Fibroblast of skin of right biceps (primary cell): Measurements from ENCODE around the gene TRDN.
"Not testable (repeated sequence)": the region's sequence is repeated elsewhere in the genome, so short reads cannot be mapped to it uniquely, and the experiment has no call there.

Source experiments
- DNase-seq: peaks from one replicate; pipeline ENCODE4 v3.0.0-alpha.2; 2013

TRDN gene

DNA sequence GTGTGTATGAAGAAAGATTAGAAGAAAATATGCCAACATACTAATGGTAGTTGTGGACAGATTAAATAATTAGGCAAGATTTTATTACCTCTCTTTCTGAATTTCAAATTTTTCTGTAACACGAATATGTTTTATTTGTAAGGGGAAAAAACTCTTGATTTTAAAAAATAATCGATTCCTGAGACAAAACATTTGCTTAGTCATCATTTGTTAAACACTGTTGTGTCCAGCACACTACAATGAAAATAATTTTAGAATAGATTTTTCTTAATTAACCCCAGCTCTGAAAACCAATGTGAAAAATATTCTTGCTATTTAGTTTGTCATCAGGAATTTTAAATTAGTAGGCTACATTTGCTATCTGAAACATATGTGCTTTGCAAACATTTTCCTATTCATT lies 253.0 kb downstream of the TRDN start:
- no peak for DNase-seq

DNA sequence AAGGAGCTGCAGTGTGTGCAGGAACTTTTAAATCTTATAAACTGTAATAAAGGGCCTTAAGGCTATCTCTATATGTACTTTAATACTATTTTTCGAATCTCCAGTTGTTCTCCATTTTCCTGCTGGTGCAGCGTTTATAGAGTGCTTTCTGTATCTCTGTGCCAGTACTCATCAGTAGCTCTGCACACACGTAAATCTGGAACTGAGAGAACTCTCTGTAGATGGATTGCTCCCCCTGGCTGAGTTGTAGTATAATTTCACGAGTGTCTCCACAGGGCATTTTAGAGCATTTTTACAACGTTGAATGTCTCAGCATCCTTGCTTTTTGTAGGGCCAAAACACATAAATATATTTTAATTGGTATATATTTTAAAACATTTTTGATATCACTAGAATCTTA lies 256.5 kb downstream of the TRDN start:
- DNase-seq = peak; percentile 6

DNA sequence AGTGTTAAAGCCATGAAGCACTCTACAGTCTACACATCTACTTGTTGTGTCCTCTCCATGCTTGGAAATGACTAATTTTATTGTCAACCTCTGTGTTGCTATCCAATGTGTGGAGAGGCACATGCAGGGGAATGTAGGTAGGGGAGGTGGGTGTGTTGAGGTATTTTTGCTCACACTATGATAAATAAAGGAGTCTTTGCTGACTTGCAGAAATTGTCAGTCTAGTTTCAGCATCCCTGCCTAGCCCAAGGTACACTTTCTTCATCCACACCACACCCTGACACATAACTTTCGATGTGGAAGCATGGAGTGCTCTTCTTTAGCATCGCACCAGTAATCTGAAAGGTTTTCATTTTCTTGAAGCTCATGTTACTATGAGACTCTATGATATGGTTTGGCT lies 264.0 kb downstream of the TRDN start:
- DNase-seq = no peak

DNA sequence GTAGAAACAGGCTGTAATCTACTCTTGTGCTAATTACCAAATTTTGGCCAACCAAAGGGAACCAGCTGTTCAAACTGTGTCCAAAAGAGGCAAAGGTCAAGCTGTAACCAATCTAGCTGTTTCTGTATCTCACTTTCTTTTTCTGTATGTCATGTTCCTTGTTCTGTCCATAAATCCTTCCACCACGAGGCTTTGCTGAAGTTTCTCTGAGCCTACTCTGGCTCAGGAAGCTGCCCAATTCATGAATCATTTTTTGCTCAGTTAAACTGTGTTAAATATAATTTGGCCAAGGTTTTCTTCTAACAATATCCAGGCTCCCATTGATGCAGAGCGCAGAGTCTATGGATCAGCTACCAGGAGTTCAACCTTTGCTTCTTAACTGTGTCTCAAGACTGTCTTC lies 272.8 kb downstream of the TRDN start:
- DNase-seq = no peak

DNA sequence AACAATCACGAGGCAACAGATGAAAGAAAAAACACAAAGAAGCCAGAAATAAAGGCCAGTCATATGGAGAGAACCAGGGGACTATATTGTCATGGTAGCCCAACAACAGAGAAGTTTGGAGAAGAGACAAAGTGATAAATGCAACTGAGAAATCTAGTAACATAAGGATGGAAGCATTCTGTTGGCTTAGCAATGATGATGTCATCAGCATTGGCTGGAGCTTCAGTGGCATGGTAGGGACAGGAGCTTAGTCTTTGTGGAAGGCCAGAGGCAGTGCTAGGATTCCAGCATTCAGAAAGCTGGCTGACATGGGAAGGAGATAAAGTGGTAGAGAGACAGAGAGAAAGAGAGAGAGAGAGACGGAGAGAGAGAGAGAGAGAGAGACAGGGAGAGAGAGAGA lies 276.4 kb downstream of the TRDN start:
- no peak for DNase-seq

DNA sequence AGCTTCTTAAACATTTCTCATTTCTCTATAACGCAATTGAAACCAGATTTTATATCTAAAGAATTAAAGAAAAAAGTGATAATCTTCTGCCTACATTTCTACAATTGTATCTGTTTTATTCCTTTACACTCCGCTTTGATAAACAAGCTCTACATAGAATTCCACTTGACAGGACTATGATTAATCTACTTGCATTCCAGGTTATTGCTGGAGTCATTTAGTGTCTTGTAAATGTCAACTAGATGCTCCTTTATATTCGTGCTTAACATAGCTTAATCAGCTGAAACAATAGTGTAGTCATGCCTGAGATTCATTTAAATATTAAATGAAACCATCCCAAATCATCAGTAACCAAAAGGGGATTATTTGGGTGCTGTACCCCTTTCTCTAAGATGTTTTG lies 284.0 kb downstream of the TRDN start:
- DNase-seq = no peak

DNA sequence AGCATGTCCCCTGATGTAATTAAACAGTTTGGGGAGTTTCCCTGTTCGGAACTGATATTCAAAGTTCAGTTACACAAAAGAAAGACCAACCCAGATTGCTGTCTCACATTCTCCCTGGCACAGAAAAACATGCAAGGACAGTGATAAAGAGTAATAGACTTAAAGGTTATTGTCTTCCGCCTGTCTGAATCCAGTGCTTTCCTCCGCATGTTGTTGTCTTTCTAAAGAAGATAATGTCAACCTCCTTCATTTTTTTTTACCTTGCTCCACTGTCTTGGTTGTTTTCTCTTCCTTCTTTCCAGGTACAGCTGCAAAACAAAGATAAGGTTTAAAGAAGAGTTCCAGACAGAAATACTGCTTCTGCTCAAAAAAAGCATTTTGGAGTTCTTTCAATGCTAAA lies 284.5 kb downstream of the TRDN start:
- no peak for DNase-seq

DNA sequence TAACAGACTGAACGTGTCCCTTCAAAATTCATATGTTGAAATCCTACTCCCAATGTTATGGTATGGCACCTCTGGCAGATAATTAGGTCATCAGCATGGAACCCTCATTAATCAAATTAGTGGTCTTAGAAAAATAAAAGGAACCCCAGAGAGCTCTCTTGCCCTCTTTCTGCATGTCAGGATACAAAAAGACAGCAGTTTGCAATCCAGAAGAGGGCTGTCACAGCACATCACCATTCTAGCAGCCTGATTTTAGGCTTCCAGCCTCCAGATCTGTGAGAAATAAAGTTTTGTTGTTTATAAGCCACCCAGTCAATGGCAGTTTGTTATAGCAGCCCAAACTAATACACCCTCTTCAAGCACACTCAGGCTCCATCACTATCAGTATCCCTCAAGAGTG lies 292.9 kb downstream of the TRDN start:
- DNase-seq = no peak

DNA sequence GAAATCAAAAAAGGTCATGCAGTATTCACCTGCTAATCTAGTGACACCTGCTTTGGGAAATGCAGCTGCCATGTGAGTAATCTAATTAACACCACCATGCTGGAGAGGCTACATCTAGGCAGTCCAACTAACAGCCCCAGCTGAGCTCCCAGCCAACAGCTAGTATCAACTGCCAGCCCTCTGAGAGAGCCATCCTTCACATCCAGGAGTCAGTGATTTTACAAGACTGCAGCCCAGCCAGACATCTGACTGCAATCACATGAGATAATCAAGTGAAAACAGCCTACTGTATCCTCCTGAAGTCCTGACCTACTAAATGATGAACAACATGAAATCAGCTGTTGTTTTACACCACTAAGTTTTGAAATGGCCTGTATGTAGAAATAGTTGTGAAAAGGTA lies 298.4 kb downstream of the TRDN start:
- no peak for DNase-seq

DNA sequence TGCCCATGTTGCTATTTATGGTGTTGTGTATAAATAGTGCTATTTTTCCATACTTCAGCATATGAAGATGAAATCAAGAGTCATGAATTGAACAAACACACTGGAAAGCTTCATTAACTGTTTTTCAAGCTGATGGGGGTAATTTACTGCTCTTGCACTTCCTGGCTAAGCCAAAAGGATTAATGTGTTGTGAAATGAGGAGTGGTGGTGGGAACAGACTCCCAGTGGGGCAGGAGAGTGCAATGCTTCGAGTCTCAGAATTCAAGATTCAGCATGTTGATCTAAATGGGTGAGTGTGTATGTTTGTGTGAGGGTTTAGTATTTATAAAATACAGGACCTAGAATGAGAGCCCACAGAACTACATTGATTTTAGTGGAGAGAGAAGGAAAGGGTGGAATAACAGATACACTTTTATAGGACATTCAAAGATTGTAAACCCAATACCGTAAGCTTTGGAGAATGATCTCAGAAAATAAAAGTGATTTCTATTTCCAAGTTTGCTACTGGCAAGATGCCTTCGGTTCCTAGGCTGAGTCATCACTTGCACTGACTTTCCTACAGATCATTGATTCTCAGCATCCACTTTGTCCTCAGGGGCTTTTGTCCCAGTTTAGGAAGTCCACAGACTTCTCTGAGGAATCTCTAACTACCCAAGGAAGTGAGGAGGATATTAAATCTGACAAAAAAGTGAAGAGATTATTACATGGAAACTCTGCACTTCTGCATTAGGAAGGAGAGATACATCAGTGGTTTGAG lies 303.6 kb downstream of the TRDN start:
- DNase-seq = no peak

DNA sequence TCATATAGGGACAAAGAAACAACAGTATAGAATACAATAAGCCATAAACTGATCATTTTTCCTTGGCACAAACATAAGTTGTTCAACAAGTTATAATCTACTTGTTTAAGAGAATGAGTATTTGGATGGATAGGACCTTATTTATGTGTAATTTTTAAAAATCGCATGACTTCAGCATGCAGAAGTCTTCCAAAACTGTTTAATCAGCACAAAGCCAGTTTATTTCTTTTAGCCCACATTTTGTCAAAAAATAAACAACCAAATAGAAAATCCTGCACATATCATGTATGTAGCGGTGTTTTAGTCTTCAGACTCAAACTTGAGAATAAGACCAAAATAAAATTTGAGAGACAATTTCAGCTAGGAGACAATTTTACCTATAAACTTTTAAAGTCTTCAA lies 304.7 kb downstream of the TRDN start:
- no peak for DNase-seq

DNA sequence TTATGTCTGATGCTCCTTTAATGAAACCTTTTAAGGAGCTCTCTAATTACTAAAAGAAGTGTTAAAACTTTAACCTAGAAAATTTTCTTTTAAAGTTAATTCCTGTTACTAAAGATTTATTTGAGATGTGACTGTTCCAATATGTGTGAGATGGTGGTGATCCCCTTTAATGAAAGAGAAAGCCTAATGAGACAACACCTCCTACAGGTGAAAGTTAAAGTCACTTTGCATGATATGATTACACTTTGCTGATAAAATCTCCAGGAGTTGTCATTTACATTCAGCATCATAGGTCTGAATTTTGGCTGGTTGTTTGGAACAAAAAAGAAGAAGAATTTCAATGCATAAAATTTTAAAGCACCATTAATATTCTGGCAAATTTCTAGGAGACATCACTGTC lies 307.4 kb downstream of the TRDN start:
- no peak for DNase-seq

DNA sequence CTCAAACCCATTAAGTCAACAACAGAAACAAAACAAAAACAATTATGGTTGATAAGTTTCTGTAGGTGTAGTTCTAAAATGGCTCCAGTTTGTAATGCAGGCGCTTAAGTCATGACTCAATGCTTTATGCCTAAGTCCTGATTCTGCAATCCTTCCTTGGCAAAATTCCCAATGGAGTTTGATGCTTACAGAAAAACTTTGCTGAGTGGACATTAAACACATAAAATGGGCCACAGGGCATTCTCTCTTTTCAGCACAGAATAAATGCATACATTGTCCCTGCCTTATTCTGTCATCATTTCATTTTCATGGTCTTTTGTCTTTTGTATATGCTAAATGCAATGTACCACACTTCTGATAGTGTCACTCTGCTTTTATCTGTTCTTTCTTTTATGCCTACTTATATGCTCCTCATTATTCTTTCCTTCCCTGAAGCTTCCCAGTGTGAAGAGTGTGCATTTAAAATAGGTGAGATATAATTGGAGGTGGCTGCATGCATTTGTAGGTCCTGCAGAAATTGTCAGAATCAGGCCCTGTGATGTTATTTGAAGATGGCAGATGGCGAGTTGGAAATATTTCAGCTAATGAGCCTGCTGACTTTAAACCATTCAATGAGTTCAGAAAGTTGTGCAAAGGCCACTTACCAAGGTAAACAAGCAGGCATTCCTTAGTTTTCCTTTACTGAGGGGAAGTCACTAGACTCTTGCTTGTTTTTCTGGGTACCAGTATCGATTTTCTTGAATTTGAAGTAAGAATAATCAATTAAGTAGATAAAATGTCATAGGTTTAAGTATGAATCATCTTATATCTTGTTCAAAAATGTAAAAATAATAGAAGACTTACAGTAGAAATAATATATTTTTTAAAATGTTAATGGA lies 313.1 kb downstream of the TRDN start:
- peak; percentile 9 for DNase-seq

DNA sequence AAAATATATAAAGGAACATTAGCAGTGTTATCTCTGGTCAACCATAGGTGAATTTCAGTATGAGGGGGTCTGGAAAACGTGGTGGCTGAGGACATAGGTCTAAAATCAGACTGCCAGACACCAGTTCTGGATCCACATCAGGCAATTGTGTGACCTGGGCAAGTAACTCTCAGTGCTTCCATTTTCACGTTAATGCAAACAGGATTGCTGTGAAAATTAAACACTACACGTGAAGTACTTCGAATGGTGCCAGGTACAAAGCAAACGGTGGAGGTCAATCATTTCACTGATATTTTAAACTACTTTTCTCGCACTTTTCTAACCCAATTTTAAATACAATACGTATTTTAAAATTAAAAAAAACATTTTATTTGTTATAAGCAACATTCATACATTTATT lies 315.7 kb downstream of the TRDN start:
- no peak for DNase-seq

DNA sequence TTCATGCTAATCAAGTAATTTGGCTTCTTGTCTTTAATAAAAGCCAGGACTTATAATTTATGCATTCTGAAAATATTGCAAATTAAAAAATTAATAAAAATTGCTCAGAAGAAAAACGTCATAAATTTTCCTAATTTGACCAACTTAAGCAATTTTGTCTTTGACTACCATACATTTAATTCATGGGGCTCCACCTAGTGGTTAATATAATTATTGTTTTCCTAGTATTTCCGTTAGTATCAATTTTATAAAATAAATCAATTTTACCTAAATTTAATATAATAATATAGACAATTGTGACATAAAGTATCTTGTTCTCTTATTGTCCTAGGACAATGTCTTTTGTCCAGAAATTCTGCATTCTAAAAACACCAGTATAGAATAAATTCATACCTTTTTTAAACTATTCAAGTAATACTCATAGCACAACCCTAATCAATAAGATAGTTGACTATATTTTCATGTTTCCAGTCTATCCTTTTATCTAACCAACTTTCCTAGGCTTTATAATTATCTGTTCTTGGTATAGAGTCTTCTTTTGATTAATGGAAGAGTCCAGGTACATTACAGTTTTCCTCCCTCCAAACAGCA lies 319.9 kb downstream of the TRDN start:
- DNase-seq = peak; percentile 2

DNA sequence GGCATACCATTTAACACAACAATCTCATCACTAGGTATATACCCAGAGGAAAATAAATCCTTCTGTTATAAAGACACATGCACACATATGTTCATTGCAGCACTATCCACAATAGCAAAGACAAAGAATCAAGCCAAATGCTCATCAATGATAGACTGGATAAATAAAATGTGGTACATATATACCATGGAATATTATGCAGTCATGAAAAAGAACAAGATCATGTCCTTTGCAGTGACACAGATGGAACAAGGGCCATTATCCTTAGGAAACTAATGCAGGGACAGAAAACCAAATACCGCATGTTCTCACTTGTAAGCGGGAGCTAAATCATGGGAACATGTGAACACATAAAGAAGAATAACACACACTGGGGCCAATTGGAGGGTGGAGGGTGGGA lies 322.3 kb downstream of the TRDN start:
- DNase-seq = not testable (repeated sequence)

DNA sequence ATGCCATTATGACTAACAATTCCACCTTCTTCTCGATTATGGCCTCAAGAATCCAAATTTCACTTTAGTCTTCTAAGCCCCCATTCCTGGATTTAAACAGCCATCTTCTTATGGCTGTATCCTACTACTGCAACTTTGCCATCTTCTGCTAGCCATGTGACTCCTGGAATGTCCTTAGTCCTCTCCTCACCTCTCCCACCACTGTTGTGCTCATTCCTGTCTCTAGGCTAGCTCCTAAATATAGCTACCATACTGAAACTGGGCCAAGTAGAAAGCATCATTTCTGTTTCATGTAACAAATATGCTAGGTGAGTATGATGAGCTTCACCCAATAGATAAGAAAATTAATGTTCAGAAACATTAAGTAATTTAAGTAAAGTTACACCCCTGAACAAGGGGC lies 327.6 kb downstream of the TRDN start:
- no peak for DNase-seq

DNA sequence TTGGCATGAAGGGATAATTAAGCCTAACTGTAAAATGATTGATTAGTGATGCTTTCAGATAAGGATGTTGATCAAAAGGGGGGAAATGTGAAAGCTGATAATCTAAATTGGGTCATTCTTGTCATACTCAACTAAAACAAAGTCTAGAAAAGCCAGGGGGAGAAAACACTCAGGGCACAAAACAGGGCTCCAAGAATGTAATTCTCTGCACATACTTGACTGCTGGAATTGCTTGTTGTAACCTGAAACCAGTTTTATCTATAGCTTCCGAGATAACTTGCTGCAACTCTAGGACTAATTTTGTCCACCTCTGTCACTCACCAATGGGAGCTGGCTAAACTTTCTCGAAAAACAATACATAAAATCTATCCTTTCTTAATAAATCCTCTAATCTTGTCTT lies 330.4 kb downstream of the TRDN start:
- no peak for DNase-seq

DNA sequence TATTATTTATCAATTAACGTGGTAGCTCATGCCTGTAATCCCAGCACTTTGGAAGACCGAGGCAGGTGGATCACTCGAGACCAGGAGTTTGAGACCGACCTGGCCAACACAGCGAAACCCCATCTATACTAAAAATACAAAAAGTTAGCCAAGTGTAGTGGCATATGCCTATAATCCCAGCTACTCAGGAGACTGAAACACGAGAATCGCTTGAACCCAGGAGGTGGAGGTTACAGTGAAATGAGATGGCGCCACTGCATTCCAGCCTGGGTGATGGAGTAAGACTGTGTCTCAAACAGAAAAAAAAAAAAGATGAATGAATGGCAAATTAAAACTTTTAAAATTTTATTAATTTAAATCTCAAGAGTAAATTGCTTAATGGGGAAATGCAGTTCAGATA lies 341.1 kb downstream of the TRDN start:
- DNase-seq = no peak

DNA sequence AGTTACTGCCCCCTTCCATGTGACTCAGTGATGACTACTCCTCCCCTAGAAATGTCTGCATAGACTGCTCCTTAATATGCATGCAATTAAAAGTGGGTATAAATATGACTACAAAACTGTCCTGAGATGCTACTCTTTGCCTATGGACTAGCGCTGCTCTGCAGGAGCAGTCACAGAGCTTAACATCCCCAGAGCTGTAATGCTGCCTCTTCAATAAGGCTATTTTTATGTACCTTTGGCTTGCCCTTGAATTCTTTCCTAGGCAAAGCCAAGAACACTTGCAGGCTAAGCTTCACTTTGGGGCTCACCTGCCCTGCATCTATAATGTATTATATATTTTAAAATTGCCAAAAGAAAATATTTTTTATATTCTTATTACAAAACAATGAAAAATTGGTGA lies 341.6 kb downstream of the TRDN start:
- no peak for DNase-seq

DNA sequence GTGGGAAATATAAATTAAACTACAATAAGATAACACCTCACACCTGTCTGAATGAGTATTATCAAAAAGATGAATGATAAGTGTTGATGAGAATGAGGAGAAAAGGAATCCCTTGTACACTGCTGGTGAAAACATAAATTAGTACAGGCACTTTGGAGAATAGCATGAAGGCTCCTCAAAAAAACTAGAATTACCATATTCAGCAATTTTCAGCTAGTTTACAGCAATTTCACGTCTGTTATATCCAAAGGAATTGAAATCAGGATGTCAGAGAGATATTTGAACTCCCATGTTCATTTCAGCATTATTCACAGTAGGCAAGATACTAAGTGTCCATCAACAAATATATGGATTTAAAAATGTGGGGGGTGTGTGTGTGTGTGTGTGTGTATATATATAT lies 348.1 kb downstream of the TRDN start:
- DNase-seq = no peak

DNA sequence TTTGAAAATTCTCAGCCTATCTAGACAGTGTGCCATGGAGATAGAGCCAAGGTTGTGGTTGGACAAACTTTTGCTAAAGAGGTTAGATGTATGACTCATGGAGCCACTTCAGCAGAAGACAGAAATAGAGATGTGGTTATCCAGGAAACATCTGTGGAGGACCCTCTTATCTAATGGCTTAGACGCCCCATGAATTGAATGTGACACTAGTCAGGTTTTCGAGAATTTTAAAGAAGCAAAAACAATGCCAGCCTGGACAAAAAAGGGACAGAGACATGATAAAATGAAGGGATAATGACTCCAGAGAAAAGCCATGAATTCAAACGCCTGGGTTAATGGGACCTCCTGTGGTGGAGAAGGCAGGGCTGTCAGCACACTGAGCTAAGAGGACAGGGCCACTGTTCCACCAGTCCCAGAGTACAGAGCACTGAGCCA lies 360.2 kb downstream of the TRDN start:
- no peak for DNase-seq

DNA sequence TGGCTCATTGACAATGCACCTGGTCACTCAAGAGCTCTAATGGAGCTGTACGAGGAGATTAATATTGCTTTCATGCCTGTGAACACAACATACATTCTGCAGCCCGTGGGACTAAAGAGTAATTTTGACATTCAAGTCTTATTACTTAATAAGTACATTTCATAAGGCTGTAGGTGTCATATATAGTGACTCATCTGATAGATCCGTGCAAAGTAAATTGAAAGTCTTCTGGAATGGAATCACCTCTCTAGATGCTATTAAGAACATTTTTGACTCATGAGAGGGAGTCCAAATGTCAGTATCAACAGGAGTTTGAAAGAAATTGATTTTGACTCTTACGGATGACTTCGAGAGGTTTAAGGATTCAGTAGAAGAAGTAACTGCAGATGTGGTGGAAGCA lies 372.8 kb downstream of the TRDN start:
- DNase-seq = no peak

DNA sequence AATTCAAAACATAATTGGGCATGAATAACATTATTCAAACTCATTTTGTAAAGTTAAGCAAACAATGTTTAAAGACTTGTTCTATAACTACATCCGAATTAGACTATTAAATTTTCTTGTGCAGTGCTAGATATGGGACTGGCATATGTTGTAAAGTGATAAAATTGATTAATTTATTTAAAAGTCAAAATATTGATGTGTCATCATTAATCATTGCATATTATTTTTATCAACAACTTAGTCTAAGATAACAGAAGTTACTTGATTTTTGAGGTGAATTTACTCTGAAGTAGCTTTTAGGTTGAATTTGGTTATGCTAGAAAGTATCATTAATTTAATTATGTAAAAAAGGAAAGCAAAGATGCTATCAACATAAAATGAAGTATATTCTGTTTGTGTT lies 396.1 kb downstream of the TRDN start:
- no peak for DNase-seq
